Esophagus squamous epithelium (tissue), 5 donors: Measurements from ENCODE around the gene PTPRS. TPM values are rescaled to one million over a fixed set of nuclear protein-coding genes. Genes with fewer than 3 reads are reported as not detected.

Experiments
- DNase-seq: peaks from one replicate; lab custom pipeline; 2025; lab: John Stamatoyannopoulos, UW
- H3K27ac ChIP-seq, 4 donors: fragments of 200-600 bp; sonication (generic); one replicate each; pipeline ENCODE4 v1.5.1; 2016 to 2019; ENCODE audit warnings: mild to moderate bottlenecking in 1 of 4
- H3K27me3 ChIP-seq, 4 donors: fragments of 200-600 bp; sonication (generic); 1 replicate in 3 of 4; 2 replicates in 1 of 4; pipeline versions ENCODE4 v1.5.1 to v1.6.0; 2017 to 2021; ENCODE audit warnings: antibody characterized with exemption in 1 of 4
- H3K36me3 ChIP-seq, 3 donors: fragments of 200-600 bp; sonication (generic); one replicate each; pipeline ENCODE4 v1.5.1; 2016 to 2019
- H3K4me1 ChIP-seq, 3 donors: fragments of 200-600 bp; sonication (generic); one replicate each; pipeline ENCODE4 v1.5.1; 2017 to 2019
- H3K4me3 ChIP-seq, 4 donors: fragments of 200-600 bp; sonication (generic); 1 replicate in 3 of 4; 2 replicates in 1 of 4; pipeline ENCODE4 v1.5.1; 2016 to 2019; ENCODE audit warnings: mild to moderate bottlenecking in 2 of 4, moderate library complexity in 1 of 4
- H3K9me3 ChIP-seq, 3 donors: fragments of 200-600 bp; sonication (generic); one replicate each; pipeline ENCODE4 v1.5.1; 2016 to 2019
- CTCF ChIP-seq, 6 experiments: fragments of 450-650 bp in 4 of 6; fragments of 200-600 bp in 2 of 6; sonication (generic) in 2 of 6; IDR thresholded peaks; one replicate each; pipeline ENCODE4 v1.5.1; 2016 to 2019; ENCODE audit warnings: antibody characterized with exemption in 6 of 6, mild to moderate bottlenecking in 4 of 6, moderate library complexity in 4 of 6
- POLR2A ChIP-seq, 4 donors: fragments of 450-650 bp; IDR thresholded peaks; one replicate each; pipeline ENCODE4 v1.6.1; 2017; ENCODE audit warnings: antibody characterized with exemption in 4 of 4, mild to moderate bottlenecking in 4 of 4, moderate library complexity in 3 of 4
- WGBS, 2 donors: methylation state at CpG; one replicate each; pipeline ENCODE4 v1.1.5; 2018; 5-methylcytosine and 5-hydroxymethylcytosine counted together
- intact Hi-C: fragments of 100-400 bp; cut with DNase I; formaldehyde crosslinking; loops from one replicate; pipeline ENCODE4 v1.15.0; 2022
- total RNA-seq, 4 donors: library from RNA; depleted of rRNA; stranded (reverse); fragments of >200 nt; gene quantifications; one replicate each; pipeline ENCODE4 v1.1.0, GENCODE V29; 2016
- donor health status: DM: yes; HTN: yes; CAD: no.

The PTPRS gene
- total RNA-seq, 4 donors from 2014 or later: 61.7 to 173 (median 86.6) TPM

GRCh38 chr19:5355693-5356092 is 15.1 kb upstream of the PTPRS start:
- Histone ChIP-seq H3K4me3 (no peak overlapping the region), H3K36me3 (no peaks in the 10 kb centered on the region), H3K27ac (no peak overlapping the region), H3K27me3 (peaks cover 0 to 88% (median 0%) of the 10 kb centered on the region in 4 donors), H3K4me1 (no peaks in the 10 kb centered on the region), H3K9me3 (no peaks in the 10 kb centered on the region)
- WGBS, 2 donors: 61% methylated on average over 5 of the region's 5 CpGs
- no peak for DNase-seq
- intact Hi-C loops: no loop called here
- TF ChIP-seq CTCF (IDR thresholded peaks at IDR 0.05) (no peak), POLR2A (IDR thresholded peaks at IDR 0.05) (no peak)

GRCh38 chr19:5355076-5355475 is 14.5 kb upstream of the PTPRS start:
- H3K4me1 ChIP-seq: no peaks in the 10 kb centered on the region
- DNase-seq: no peak
- H3K27me3 ChIP-seq: peaks cover 0 to 82% (median 0%) of the 10 kb centered on the region in 4 donors
- H3K4me3 ChIP-seq: no peak overlapping the region
- intact Hi-C loops: no loop called here
- no peaks in the 10 kb centered on the region for H3K9me3 ChIP-seq
- H3K36me3 ChIP-seq: no peaks in the 10 kb centered on the region
- TF ChIP-seq POLR2A (IDR thresholded peaks at IDR 0.05): no peak
- TF ChIP-seq CTCF (IDR thresholded peaks at IDR 0.05): no peak
- WGBS, 2 donors: 53 to 66% methylated on average over 3 of the region's 9 CpGs
- no peak overlapping the region for H3K27ac ChIP-seq

- Histone ChIP-seq H3K27me3 (peaks cover 0 to 75% (median 0%) of the 10 kb centered on the region in 4 donors), H3K36me3 (no peaks in the 10 kb centered on the region), H3K9me3 (no peaks in the 10 kb centered on the region), H3K4me3 (no peak overlapping the region), H3K27ac (no peak overlapping the region), H3K4me1 (no peaks in the 10 kb centered on the region)
- WGBS, 2 donors: 83 to 84% methylated on average over 2 to 4 of the region's 4 CpGs
- no peak for TF ChIP-seq POLR2A (IDR thresholded peaks at IDR 0.05)
- peak in 3 of 6 experiments; percentile 3 to 29 (median 11) for TF ChIP-seq CTCF (IDR thresholded peaks at IDR 0.05)
- intact Hi-C loops: no loop called here
- DNase-seq: no peak
These were observed 13.8 kb upstream of the PTPRS start for GRCh38 chr19:5354403-5354802.

GRCh38 chr19:5352229-5352763 is 11.7 kb upstream of the PTPRS start:
- Histone ChIP-seq H3K4me1 (no peaks in the 10 kb centered on the region), H3K9me3 (no peaks in the 10 kb centered on the region), H3K27ac (no peak overlapping the region), H3K27me3 (peaks cover 0 to 69% (median 0%) of the 10 kb centered on the region in 4 donors), H3K4me3 (no peak overlapping the region), H3K36me3 (no peaks in the 10 kb centered on the region)
- WGBS, 2 donors: 22 to 36% methylated on average over 7 to 8 of the region's 8 CpGs
- intact Hi-C loops: no loop called here
- TF ChIP-seq CTCF (IDR thresholded peaks at IDR 0.05): no peak
- no peak for DNase-seq

- H3K4me1 ChIP-seq: no peaks in the 10 kb centered on the region
- H3K27me3 ChIP-seq: peaks cover 0 to 63% (median 0%) of the 10 kb centered on the region in 4 donors
- no peak overlapping the region for H3K27ac ChIP-seq
- intact Hi-C loops: no loop called here
- H3K4me3 ChIP-seq: no peak overlapping the region
- DNase-seq: no peak
- TF ChIP-seq CTCF (IDR thresholded peaks at IDR 0.05): no peak
- TF ChIP-seq POLR2A (IDR thresholded peaks at IDR 0.05): no peak
- WGBS, 2 donors: 77 to 83% methylated on average over 2 of the region's 2 CpGs
- H3K9me3 ChIP-seq: no peaks in the 10 kb centered on the region
- no peaks in the 10 kb centered on the region for H3K36me3 ChIP-seq
These were observed 11.2 kb upstream of the PTPRS start for GRCh38 chr19:5351731-5352228.
